HUES64 (cell line): Measurements from ENCODE around the gene CEP164.
"Not testable (repeated sequence)": the region's sequence is repeated elsewhere in the genome, so short reads cannot be mapped to it uniquely, and the experiment has no call there.

Experiments
- H3K27ac ChIP-seq: 2 replicates; pipeline ENCODE4 v1.7.0; 2013; ENCODE audit warnings: low read depth, low read length, inconsistent platforms
- H3K27me3 ChIP-seq: 2 replicates; pipeline ENCODE4 v1.6.1; 2013; ENCODE audit warnings: mild to moderate bottlenecking, low read length; ENCODE audit not compliant: insufficient read depth
- H3K36me3 ChIP-seq: 2 replicates; pipeline ENCODE4 v1.6.1; 2013; ENCODE audit warnings: mild to moderate bottlenecking, low read length; ENCODE audit not compliant: insufficient read depth
- H3K4me1 ChIP-seq: 2 replicates; pipeline ENCODE4 v1.6.1; 2013; ENCODE audit warnings: mild to moderate bottlenecking, low read length, moderate library complexity; ENCODE audit not compliant: insufficient read depth
- H3K4me3 ChIP-seq: 2 replicates; pipeline ENCODE4 v1.5.1; 2013; ENCODE audit warnings: mild to moderate bottlenecking, low read length, moderate library complexity
- H3K9ac ChIP-seq: 2 replicates; pipeline ENCODE4 v1.6.1; 2013; ENCODE audit warnings: mild to moderate bottlenecking, low read depth, low read length
- H3K9me3 ChIP-seq: 2 replicates; pipeline ENCODE4 v1.6.1; 2013; ENCODE audit warnings: low read depth, low read length; ENCODE audit not compliant: insufficient read depth
- WGBS: fragments of 150-250, 120-280 bp; methylation state at CpG from one replicate; pipeline ENCODE4 v1.1.7; 2013; ENCODE audit warnings: missing lambda C conversion rate; 5-methylcytosine and 5-hydroxymethylcytosine counted together

CEP164 gene

DNA sequence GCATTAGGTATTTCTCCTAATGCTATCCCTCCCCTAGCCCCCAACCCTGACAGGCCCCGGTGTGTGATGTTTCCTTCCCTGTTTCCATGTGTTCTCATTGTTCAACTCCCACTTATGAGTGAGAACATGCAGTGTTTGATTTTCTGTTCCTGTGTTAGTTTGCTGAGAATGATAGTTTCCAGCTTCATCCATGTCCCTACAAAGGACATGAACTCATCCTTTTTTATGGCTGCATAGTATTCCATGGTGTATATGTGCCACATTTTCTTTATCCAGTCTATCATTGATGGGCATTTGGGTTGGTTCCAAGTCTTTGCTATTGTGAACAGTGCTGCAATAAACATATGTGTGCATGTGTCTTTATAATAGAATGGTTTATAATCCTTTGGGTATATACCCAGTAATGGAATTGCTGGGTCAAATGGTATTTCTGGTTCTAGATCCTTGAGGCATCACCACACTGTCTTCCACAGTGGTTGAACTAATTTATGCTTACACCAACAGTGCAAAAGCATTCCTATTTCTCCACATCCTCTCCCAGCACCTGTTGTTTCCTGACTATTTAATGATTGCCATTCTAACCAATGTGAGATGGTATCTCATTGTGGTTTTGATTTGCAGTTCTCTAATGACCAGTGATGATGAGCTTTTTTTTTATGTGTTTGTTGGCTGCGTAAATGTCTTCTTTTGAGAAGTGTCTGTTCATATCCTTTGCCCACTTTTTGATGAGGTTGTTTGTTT lies 71.6 kb downstream of the CEP164 start:
- Histone ChIP-seq H3K36me3 (peaks cover 40% of the 10 kb centered on the region), H3K9me3 (peaks cover 13% of the 10 kb centered on the region)

DNA sequence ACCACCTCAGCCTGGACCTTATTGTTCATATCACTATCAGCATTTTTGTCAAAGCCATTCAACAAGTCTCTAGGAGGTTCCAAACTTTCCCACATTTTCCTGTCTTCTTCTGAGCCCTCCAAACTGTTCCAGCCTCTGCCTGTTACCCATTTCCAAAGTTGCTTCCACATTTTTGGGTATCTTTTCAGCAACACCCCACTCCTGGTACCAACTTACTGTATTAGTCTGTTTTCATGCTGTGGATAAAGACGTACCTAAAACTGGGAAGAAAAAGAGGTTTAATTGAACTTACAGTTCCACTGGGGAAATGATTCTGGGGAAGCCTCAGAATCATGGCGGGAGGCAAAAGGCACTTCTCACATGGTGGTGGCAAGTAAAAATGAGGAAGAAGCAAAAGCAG lies 78.2 kb downstream of the CEP164 start:
- not testable (repeated sequence) for H3K27me3 ChIP-seq, H3K4me1 ChIP-seq, H3K4me3 ChIP-seq, H3K27ac ChIP-seq, H3K9ac ChIP-seq
- H3K36me3 ChIP-seq = peaks cover 40% of the 10 kb centered on the region
- peaks cover 10% of the 10 kb centered on the region for H3K9me3 ChIP-seq
- WGBS = 94% methylated on average over 2 of the region's 2 CpGs

More for the DNA sequence above, 71.6 kb downstream of the CEP164 start:
- H3K4me1 ChIP-seq, H3K4me3 ChIP-seq, H3K9ac ChIP-seq, H3K27ac ChIP-seq, H3K27me3 ChIP-seq: not testable (repeated sequence)
- WGBS = 93% methylated on average over 2 of the region's 2 CpGs

DNA sequence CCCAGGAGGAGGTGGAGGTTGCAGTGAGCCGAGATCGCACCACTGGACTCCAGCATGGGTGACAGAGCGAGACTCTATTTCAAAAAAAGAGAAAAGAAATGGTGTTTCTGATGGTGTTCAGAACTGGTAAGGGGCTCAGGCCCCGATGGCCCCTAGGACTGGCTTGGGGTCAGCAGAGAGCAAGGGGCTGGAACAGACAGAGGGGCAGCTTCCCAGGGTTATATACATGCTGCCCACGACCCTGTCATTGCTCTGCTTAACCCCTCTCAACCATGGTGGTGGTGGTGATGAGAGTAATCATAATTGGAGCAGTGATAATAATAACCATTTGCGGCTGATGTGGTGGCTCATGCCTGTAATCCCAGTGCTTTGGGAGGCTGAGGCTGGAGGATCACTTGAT lies 79.4 kb downstream of the CEP164 start:
- Histone ChIP-seq H3K27ac (no peak overlapping the region), H3K4me3 (no peak overlapping the region), H3K27me3 (no peaks in the 10 kb centered on the region), H3K9ac (no peak overlapping the region), H3K9me3 (peaks cover 10% of the 10 kb centered on the region), H3K4me1 (peaks cover 4% of the 10 kb centered on the region; the same call in 1 of the 2 replicates), H3K36me3 (peaks cover 40% of the 10 kb centered on the region)
- WGBS = 93% methylated on average over 6 of the region's 6 CpGs

DNA sequence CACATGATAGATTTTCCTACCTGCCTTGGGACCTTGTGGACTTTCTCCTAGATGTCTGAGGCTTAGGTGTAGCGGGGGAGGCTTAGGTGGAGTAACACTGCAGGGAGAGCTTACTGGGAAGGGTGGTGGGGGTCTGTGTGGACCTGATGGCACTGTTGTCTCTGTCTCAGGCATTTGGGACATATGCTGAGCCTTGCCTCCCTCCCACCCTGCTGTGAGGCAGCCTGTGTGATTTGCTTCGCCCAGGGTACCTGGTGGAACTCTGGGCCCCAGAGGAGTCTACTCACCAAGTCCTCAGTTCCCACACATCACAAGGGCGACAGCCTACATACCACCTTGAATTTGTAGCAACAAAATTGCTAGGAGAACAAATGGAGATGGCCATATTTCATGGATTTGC lies 80.7 kb downstream of the CEP164 start:
- H3K9me3 ChIP-seq = peaks cover 10% of the 10 kb centered on the region
- no peak overlapping the region for H3K9ac ChIP-seq
- H3K27me3 ChIP-seq = no peaks in the 10 kb centered on the region
- no peak overlapping the region for H3K27ac ChIP-seq
- H3K36me3 ChIP-seq = peaks cover 40% of the 10 kb centered on the region
- WGBS = 98% methylated on average over 3 of the region's 3 CpGs
- H3K4me1 ChIP-seq = peaks cover 4% of the 10 kb centered on the region; the same call in 1 of the 2 replicates
- H3K4me3 ChIP-seq = no peak overlapping the region

DNA sequence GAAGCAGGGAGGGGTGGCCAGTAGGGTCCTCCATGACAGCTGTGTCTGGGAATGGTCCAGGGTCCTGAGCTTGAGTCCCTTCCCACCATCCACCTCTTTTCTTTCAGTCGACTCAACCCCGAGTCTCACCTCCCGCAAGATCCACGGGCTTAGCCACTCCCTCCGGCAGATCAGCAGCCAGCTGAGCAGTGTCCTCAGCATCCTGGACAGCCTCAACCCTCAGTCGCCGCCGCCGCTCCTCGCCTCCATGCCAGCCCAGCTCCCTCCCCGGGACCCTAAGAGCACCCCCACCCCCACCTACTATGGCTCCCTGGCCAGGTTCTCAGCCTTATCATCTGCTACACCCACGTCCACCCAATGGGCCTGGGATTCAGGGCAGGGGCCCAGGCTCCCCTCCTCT lies 81.9 kb downstream of the CEP164 start:
- Histone ChIP-seq H3K9ac (no peak overlapping the region), H3K27me3 (no peaks in the 10 kb centered on the region), H3K4me1 (peaks cover 4% of the 10 kb centered on the region; the same call in 1 of the 2 replicates), H3K36me3 (peaks cover 38% of the 10 kb centered on the region), H3K27ac (no peak overlapping the region), H3K9me3 (peaks cover 10% of the 10 kb centered on the region), H3K4me3 (no peak overlapping the region)
- WGBS = 94% methylated on average over 12 of the region's 12 CpGs

DNA sequence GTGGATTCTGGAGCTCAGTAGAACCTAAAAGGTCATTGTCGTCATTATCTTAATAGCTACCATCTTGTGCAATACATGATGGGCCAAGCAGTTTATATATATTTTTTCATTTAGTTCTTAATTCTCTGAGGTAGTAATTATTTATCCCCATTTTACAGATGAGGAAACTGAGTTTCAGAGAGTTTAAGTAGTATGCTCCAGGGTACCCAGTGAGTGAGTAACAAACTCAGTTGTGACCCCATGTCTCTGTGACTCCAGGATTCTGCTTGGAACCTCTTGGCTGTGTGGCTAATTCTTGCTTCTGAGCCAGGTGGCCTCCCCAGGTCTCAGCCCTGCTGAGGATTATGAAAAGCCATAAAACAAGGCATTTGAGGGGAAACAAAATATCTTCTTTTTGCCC lies 82.6 kb downstream of the CEP164 start:
- no CpG with 5 or more reads among the region's 1 CpG for WGBS
- Histone ChIP-seq H3K36me3 (peaks cover 31% of the 10 kb centered on the region), H3K27ac (no peak overlapping the region), H3K4me3 (no peak overlapping the region), H3K4me1 (peaks cover 4% of the 10 kb centered on the region; the same call in 1 of the 2 replicates), H3K27me3 (no peaks in the 10 kb centered on the region), H3K9me3 (peaks cover 9% of the 10 kb centered on the region), H3K9ac (no peak overlapping the region)

DNA sequence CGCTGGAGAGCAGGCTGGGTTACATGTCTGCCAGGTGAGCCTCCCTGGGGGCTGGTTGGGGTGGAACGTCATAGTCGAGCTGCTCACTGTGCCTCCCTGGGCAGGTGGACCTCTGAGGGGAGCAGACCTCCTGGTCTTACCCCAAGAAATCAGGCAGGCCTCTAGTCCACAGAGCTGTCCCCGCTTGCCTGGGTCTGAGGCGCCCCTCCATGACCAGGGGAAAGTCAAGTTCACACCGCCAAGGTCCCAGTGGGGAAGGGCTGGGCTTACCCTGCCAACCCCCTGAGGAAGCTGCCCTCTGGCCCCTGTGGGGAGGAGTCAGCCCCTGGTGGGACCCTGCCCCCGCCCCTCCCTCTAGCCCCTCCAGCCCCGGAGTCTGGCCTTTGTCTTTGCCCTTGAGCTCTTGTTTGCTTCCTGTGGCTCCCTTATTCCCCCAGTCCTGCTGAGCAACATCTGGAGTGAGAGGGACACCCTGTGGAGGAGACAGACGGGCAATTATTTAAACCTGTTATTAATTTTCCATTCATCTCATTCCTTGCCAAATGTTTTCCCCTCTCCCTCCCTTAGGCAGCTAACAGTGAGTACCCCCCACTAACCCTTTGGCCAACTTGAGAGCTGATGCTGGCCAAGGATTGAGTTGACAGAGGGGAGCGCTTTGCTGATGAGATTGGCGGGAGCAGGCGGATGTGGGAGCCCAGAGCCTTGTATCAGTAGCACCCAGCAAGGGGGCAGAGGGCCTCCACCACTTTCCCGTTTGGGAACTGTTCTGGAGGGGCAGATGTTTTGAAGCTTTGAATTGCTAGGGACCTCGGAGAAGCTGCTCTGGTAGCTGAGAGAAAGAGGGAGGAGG lies 83.4 kb downstream of the CEP164 start:
- peaks cover 4% of the 10 kb centered on the region; the same call in 1 of the 2 replicates for H3K4me1 ChIP-seq
- H3K27me3 ChIP-seq = no peaks in the 10 kb centered on the region
- H3K27ac ChIP-seq = no peak overlapping the region
- WGBS = 69% methylated on average over 14 of the region's 14 CpGs
- H3K36me3 ChIP-seq = peaks cover 26% of the 10 kb centered on the region
- peaks cover 5% of the 10 kb centered on the region; the same call in 1 of the 2 replicates for H3K9me3 ChIP-seq
- no peak overlapping the region for H3K9ac ChIP-seq
- H3K4me3 ChIP-seq = no peak overlapping the region

DNA sequence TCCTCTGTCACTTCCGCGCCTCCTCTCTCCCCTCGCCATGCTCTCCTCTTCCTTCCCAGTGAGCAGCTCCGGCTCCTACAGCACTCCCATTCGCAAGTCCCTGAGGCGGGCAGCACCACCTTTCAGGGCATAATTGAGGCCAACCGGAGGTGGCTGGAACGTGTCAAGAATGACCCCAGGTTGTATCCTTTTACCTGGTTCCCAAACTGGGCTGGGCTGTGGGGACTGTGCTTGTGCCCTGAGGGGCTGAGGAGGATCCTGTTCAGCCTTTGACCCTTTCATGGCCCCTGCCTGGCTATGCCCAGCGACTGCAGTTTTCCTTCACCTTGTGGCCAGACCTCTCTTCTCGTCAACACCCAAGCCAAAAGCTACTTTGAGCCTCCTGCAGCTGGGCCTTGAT lies 84.1 kb downstream of the CEP164 start:
- whole genome bisulfite sequencing = 81% methylated on average over 9 of the region's 10 CpGs
- H3K9ac ChIP-seq = no peak overlapping the region

DNA sequence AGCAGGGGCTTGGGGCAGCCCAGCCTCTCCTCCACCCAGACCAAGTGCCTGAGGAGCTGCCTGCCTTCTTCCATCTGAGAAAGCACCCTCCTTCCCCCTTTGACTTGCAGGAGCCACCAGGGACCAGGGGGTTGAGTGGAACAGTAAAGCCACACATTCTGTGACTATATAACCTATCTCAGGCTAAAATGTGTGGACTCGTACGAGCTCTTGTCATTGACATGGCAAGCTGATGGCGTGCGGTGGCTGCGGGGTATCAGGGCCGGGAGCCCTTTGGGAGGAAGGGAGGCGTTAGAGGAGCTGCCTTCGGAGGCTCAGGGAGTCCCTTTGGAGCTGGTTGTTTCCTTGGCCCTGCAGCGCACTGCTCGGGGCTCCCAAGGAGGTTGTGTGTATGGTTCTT lies 84.5 kb downstream of the CEP164 start:
- peaks cover 4% of the 10 kb centered on the region; the same call in 1 of the 2 replicates for H3K4me1 ChIP-seq
- 83% methylated on average over 10 of the region's 10 CpGs for WGBS

More for the DNA sequence above, 84.1 kb downstream of the CEP164 start:
- Histone ChIP-seq H3K4me3 (no peak overlapping the region), H3K27ac (no peak overlapping the region), H3K9me3 (no peaks in the 10 kb centered on the region), H3K4me1 (peaks cover 4% of the 10 kb centered on the region; the same call in 1 of the 2 replicates), H3K36me3 (peaks cover 21% of the 10 kb centered on the region; the same call in 1 of the 2 replicates), H3K27me3 (no peaks in the 10 kb centered on the region)

DNA sequence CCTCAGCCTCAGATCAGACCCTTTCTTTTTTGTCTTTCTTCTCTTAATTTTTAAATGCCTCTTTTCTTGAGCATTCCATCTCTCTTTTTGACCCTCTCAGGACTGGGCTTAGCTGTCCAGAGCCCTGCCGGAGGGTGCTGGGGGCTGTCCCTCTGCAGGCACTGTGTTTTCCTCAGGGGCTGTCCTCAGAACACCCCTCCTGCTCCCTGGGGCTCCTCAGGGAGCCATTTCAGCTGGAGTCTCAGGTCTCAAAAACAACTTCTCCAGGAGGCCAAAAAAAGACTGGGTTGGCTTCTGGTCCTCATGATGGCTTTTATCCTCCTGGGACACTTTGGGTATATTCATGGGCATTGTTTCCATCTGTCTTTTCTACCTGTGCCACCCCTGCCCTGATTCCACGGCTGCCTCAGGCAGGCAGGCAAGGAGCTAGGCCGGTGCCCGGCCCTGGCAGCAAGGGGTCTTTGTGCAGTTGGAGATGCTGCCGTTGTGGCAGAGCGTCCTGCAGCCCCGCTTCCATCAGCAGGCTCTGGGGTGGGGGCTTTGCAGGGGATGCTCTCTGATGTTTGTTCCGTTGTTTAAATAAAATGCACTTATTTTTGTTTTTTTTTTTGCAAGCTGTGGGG lies 85.1 kb downstream of the CEP164 start:
- Histone ChIP-seq H3K27me3 (no peaks in the 10 kb centered on the region), H3K9ac (no peak overlapping the region), H3K27ac (no peak overlapping the region), H3K4me3 (no peak overlapping the region), H3K9me3 (no peaks in the 10 kb centered on the region), H3K36me3 (peaks cover 18% of the 10 kb centered on the region; the same call in 1 of the 2 replicates), H3K4me1 (peaks cover 4% of the 10 kb centered on the region; the same call in 1 of the 2 replicates)
- WGBS = 96% methylated on average over 7 of the region's 8 CpGs

More for the DNA sequence above, 84.5 kb downstream of the CEP164 start:
- no peaks in the 10 kb centered on the region for H3K27me3 ChIP-seq
- H3K4me3 ChIP-seq = no peak overlapping the region
- no peak overlapping the region for H3K27ac ChIP-seq
- H3K9me3 ChIP-seq = no peaks in the 10 kb centered on the region
- H3K9ac ChIP-seq = no peak overlapping the region
- peaks cover 21% of the 10 kb centered on the region; the same call in 1 of the 2 replicates for H3K36me3 ChIP-seq
